PFSK-1 (cell line): ENCODE data around the gene OAS3.

Experiments
- FOXP2 ChIP-seq: optimal IDR thresholded peaks from 2 replicates; pipeline ENCODE3; 2011; ENCODE audit warnings: borderline replicate concordance, control low read depth, inconsistent platforms; ENCODE audit not compliant: insufficient read depth; ENCODE audit errors: extremely low read length, extremely low read depth
- POLR2AphosphoS5 ChIP-seq: IDR thresholded peaks from 2 replicates; pipeline ENCODE4 v1.6.1; 2012; ENCODE audit warnings: low read depth, mild to moderate bottlenecking, control low read depth, low read length, moderate library complexity
- REST ChIP-seq, 2 experiments: IDR thresholded peaks; 2 replicates each; pipeline versions ENCODE4 v1.6.1 to v1.8.0; 2011 to 2012; ENCODE audit warnings: low read depth in 2 of 2, low read length in 2 of 2, control low read depth in 1 of 2, inconsistent platforms in 1 of 2, mild to moderate bottlenecking in 1 of 2, moderate library complexity in 1 of 2; ENCODE audit not compliant: insufficient read depth in 1 of 2
- SIN3A ChIP-seq: IDR thresholded peaks from 2 replicates; pipeline ENCODE4 v1.6.1; 2012; ENCODE audit warnings: mild to moderate bottlenecking, low read length, moderate library complexity, borderline replicate concordance; ENCODE audit not compliant: insufficient read depth
- TAF1 ChIP-seq: IDR thresholded peaks from 2 replicates; pipeline ENCODE4 v1.6.1; 2012; ENCODE audit warnings: low read length, control low read depth, borderline replicate concordance; ENCODE audit not compliant: insufficient read depth

The OAS3 gene

GRCh38 chr12:112946236-112947000 is 8.1 kb downstream of the OAS3 start:
- TF ChIP-seq SIN3A (no peak), FOXP2 (no peak), TAF1 (no peak), REST (IDR thresholded peaks at IDR 0.05; ENCODE audit: insufficient read depth in 1 of 2, low read depth in 2 of 2, low read length in 2 of 2) (no peak), POLR2AphosphoS5 (no peak)

GRCh38 chr12:112947314-112947713 is 9.0 kb downstream of the OAS3 start:
- TF ChIP-seq FOXP2 = no peak
- TF ChIP-seq TAF1 = no peak
- TF ChIP-seq POLR2AphosphoS5 = no peak
- no peak for TF ChIP-seq SIN3A
- no peak for TF ChIP-seq REST (IDR thresholded peaks at IDR 0.05; ENCODE audit: insufficient read depth in 1 of 2, low read depth in 2 of 2, low read length in 2 of 2)

GRCh38 chr12:112947761-112948160 is 9.5 kb downstream of the OAS3 start:
- TF ChIP-seq FOXP2 = no peak
- TF ChIP-seq POLR2AphosphoS5 = no peak
- no peak for TF ChIP-seq SIN3A
- TF ChIP-seq REST (IDR thresholded peaks at IDR 0.05; ENCODE audit: insufficient read depth in 1 of 2, low read depth in 2 of 2, low read length in 2 of 2) = no peak
- no peak for TF ChIP-seq TAF1

GRCh38 chr12:112948806-112949205 is 10.5 kb downstream of the OAS3 start:
- TF ChIP-seq TAF1 (no peak), REST (IDR thresholded peaks at IDR 0.05; ENCODE audit: insufficient read depth in 1 of 2, low read depth in 2 of 2, low read length in 2 of 2) (no peak), FOXP2 (no peak), POLR2AphosphoS5 (no peak), SIN3A (no peak)
